ENCODE results near the gene MTCL1.

DNA sequence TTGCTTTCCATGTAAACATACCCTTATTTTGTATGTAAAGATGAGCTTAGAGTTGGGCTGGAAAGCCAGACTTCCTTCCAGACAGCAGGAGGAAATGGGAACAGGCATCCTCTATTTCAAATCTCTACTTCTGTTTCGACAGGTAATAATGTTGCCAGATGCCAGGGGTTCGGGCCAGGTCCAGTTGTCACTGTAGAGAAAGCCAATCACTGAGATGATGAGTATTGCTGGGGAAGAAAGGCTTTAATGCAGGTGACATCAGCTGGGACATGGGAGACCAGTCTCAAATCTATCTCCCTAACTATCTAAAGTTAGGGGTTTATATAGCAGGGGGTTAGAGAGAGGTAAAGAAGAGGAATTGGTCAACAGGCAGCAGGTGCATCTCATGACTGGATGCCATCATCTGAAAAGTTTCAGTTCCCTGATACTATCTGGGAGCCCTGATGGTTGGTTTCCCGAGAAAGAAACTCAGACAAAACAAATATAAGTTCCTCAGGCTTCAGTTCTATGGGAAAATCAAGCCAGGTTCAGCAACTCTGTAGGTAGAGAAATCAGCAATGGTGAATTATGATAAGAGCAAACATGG lies 9.3 kb upstream of the MTCL1 start:
- no peak for TF ChIP-seq SP1 (IDR thresholded peaks at IDR 0.05)
- TF ChIP-seq ARNT (IDR thresholded peaks at IDR 0.05), result no peak
- TF ChIP-seq NFRKB (IDR thresholded peaks at IDR 0.05), result no peak
- no peak for TF ChIP-seq TARDBP (IDR thresholded peaks at IDR 0.05)
- TF ChIP-seq FOXK2 (IDR thresholded peaks at IDR 0.05), result no peak
- no peak for TF ChIP-seq BHLHE40 (IDR thresholded peaks at IDR 0.05; ENCODE audit: borderline replicate concordance)
- no peak for TF ChIP-seq LEF1 (IDR thresholded peaks at IDR 0.05; ENCODE audit: borderline replicate concordance)
- TF ChIP-seq PKNOX1 (IDR thresholded peaks at IDR 0.05), result no peak
- TF ChIP-seq ELF4 (IDR thresholded peaks at IDR 0.05), result no peak
